PC-3 (cell line): Measurements from ENCODE around the gene POLR3GL. TPM values are rescaled to one million over a fixed set of nuclear protein-coding genes. Genes with fewer than 3 reads are reported as not detected.

Experiments
- ATAC-seq: fragments of 200-7000 bp; cut with Tn5 transposase; 2 replicates; pipeline ENCODE4 v1.9.1; 2020; ENCODE audit warnings: mild to moderate bottlenecking, moderate library complexity
- BruUV-seq: library from RNA; stranded (reverse); fragments of 400-500 nt; replicated peaks from 2 replicates; lab custom pipeline; 2021; lab: Mats Ljungman, UMichigan
- CTCF ChIA-PET: fragments of 300-600 bp; sonication (Branson Sonifier 250); formaldehyde crosslinking; loops from one replicate; lab custom pipeline; 2022; ENCODE audit warnings: antibody characterized with exemption; lab: Charles Lee
- POLR2A ChIA-PET: fragments of 300-600 bp; sonication (Branson Sonifier 250); formaldehyde crosslinking; loops from one replicate; lab custom pipeline; 2022; ENCODE audit warnings: antibody characterized with exemption; ENCODE audit not compliant: unreplicated experiment; lab: Charles Lee
- DNase-seq: peaks from one replicate; pipeline ENCODE4 v3.0.0-alpha.2; 2015
- H2AFZ ChIP-seq: fragments of 300-600 bp; sonication (generic); 2 replicates; pipeline ENCODE4 v1.6.0; 2016; ENCODE audit warnings: antibody characterized with exemption, low read length
- H3F3A ChIP-seq: fragments of 300-600 bp; sonication (generic); one replicate; pipeline ENCODE4 v1.6.0; 2017; ENCODE audit warnings: antibody characterized with exemption, low read length, control low read depth, mild to moderate bottlenecking; ENCODE audit not compliant: unreplicated experiment
- H3K27ac ChIP-seq: fragments of 300-600 bp; sonication (generic); 2 replicates; pipeline ENCODE4 v1.5.1; 2016; ENCODE audit warnings: mild to moderate bottlenecking, low read length
- H3K27me3 ChIP-seq: fragments of 300-600 bp; sonication (generic); 2 replicates; pipeline ENCODE4 v1.6.1; 2016; ENCODE audit warnings: low read length, mixed read lengths
- H3K36me3 ChIP-seq: fragments of 300-600 bp; sonication (generic); 2 replicates; pipeline ENCODE4 v1.6.1; 2016; ENCODE audit warnings: low read depth, mixed run types, low read length, mixed read lengths
- H3K4me1 ChIP-seq: fragments of 300-600 bp; sonication (generic); 2 replicates; pipeline ENCODE4 v1.5.1; 2016; ENCODE audit warnings: low read length; ENCODE audit not compliant: insufficient read depth
- H3K4me2 ChIP-seq: fragments of 300-600 bp; sonication (generic); 2 replicates; pipeline ENCODE4 v1.6.0; 2016; ENCODE audit warnings: low read length
- H3K4me3 ChIP-seq: fragments of 300-600 bp; sonication (generic); 2 replicates; pipeline ENCODE4 v1.5.1; 2016; ENCODE audit warnings: mild to moderate bottlenecking, low read length, mixed read lengths
- H3K79me2 ChIP-seq: fragments of 300-600 bp; sonication (generic); 2 replicates; pipeline ENCODE4 v1.6.1; 2017; ENCODE audit warnings: low read length, mixed read lengths
- H3K9ac ChIP-seq: fragments of 300-600 bp; sonication (generic); 2 replicates; pipeline ENCODE4 v1.6.0; 2016; ENCODE audit warnings: mild to moderate bottlenecking, low read length
- H3K9me2 ChIP-seq: fragments of 300-600 bp; sonication (generic); replicated peaks from 2 replicates; pipeline ENCODE4 v1.6.1; 2016; ENCODE audit warnings: mixed run types, low read length, mixed read lengths
- H3K9me3 ChIP-seq: fragments of 300-600 bp; sonication (generic); 2 replicates; pipeline ENCODE4 v1.6.1; 2016; ENCODE audit warnings: low read length, mixed read lengths
- H4K20me1 ChIP-seq: fragments of 300-600 bp; sonication (generic); 2 replicates; pipeline ENCODE4 v1.6.1; 2016; ENCODE audit warnings: low read length, mixed read lengths
- EZH2 ChIP-seq: fragments of 300-600 bp; sonication (generic); IDR thresholded peaks from one replicate; pipeline ENCODE4 v1.6.1; 2017; ENCODE audit warnings: antibody characterized with exemption, mild to moderate bottlenecking, low read length; ENCODE audit not compliant: unreplicated experiment
- EZH2phosphoT487 ChIP-seq: fragments of 300-600 bp; sonication (generic); IDR thresholded peaks from 2 replicates; pipeline ENCODE4 v1.6.1; 2018; ENCODE audit warnings: mild to moderate bottlenecking, antibody characterized with exemption, low read length, borderline replicate concordance
- intact Hi-C: fragments of 100-400 bp; cut with micrococcal nuclease; formaldehyde crosslinking; loops from 2 replicates; pipeline ENCODE4 v1.9.0; 2023
- total RNA-seq: library from RNA; depleted of rRNA; stranded (reverse); fragments of >200 nt; gene quantifications from 2 replicates; pipeline ENCODE4 v1.2.3, GENCODE V29; 2014
- TF ChIP-seq, protein P1 (sequence below): fragments of 300-600 bp; sonication (generic); conservative IDR thresholded peaks from 2 replicates; pipeline ENCODE4 v1.5.1; 2017; ENCODE audit warnings: antibody characterized with exemption, low read depth, mild to moderate bottlenecking, low read length

POLR3GL gene
- total RNA-seq, 1 experiment from 2014 or later = 8.4 TPM

DNA sequence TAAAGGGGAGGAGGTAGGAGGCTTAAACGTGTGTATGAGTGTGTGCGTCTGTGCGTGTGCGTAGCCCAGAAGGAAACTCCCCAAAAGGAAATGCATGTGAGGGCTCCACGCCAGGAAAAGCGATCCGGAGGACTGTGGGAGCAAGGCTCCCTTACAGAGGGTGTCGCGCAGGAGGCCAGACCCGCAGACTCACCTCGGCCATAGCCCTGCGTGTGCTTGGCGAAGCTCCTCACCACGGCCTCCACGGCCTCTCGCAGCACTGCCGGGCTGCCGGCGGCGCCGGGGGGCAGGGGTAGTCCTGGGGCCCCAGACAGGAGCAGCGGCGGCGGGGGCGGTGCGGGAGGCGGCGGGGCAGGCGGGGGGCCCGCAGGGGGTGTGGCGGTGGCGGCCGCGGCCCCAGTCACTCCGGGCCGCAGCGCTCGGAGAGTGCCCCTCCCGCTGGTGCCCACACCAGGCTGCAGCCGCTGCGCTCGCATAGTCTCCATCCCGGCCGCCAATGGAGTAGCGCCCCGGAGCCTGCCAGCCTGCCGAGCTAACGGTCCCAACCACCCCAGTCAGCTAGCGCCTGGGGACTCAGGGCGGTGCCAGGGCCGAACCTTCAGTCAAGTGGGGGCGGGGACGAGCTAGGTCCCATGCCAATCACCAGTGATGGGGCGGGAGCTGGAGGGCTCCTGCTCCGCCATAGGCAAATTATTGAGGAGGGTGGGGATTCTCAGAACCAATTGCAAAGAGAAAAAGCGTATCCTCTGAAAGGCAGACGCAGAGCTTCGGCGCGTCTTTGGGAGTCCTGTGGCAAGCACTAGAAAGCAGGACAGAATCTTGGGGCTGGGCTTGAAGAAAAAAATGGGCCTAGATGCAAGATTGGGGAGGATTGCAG lies 6.8 kb upstream of the POLR3GL start, which contains the start of gene LIX1L:
TSS of gene LIX1L (minus strand) at position 575 of the 877 bp plus-strand sequence. CDS start at position 485, 90 bp downstream.
- DNase-seq = peak; percentile 99
- Histone ChIP-seq H3K9me3 (no peaks in the 10 kb centered on the region), H3K36me3 (no peaks in the 10 kb centered on the region), H3K9ac (peak within 1 kb of the TSS; percentile 50), H3K27ac (0 out of 2 replicates have a peak within 1 kb of the TSS, but pooled peaks have one; percentile 1), H3K4me1 (peaks cover 43% of the 10 kb centered on the region), H3F3A (no peaks in the 10 kb centered on the region), H3K79me2 (peaks cover 24% of the 10 kb centered on the region), H3K9me2 (no peaks in the 10 kb centered on the region), H3K4me3 (peak within 1 kb of the TSS; percentile 76), H2AFZ (peak within 1 kb of the TSS; percentile 83), H3K4me2 (peak within 1 kb of the TSS; percentile 84), H4K20me1 (no peaks in the 10 kb centered on the region), H3K27me3 (no peaks in the 10 kb centered on the region)
- no TSS peak for BruUV-seq
- peak; percentile 81 for ATAC-seq
- CTCF ChIA-PET = interaction anchor here (0.6 to 1.8 kb wide), 8 partner anchors 20 to 181 kb away, joined by 3 to 10 read pairs (median 4); partner anchors contain the start of genes NUDT17 and RBM8A
- intact Hi-C loops = loop anchor here (1.0 to 5.0 kb wide), 5 partner anchors 17 to 99 kb away; partner anchors contain the start of genes PEX11B, PIAS3 and RBM8A
- POLR2A ChIA-PET = interaction anchor here (0.5 to 1.6 kb wide), 5 partner anchors 18 to 99 kb away, joined by 4 to 12 read pairs (median 5); partner anchors contain the start of genes PEX11B, PIAS3 and RBM8A
- no peak for TF ChIP-seq EZH2
- no peak for TF ChIP-seq EZH2phosphoT487
- TF ChIP-seq, protein P1, sequence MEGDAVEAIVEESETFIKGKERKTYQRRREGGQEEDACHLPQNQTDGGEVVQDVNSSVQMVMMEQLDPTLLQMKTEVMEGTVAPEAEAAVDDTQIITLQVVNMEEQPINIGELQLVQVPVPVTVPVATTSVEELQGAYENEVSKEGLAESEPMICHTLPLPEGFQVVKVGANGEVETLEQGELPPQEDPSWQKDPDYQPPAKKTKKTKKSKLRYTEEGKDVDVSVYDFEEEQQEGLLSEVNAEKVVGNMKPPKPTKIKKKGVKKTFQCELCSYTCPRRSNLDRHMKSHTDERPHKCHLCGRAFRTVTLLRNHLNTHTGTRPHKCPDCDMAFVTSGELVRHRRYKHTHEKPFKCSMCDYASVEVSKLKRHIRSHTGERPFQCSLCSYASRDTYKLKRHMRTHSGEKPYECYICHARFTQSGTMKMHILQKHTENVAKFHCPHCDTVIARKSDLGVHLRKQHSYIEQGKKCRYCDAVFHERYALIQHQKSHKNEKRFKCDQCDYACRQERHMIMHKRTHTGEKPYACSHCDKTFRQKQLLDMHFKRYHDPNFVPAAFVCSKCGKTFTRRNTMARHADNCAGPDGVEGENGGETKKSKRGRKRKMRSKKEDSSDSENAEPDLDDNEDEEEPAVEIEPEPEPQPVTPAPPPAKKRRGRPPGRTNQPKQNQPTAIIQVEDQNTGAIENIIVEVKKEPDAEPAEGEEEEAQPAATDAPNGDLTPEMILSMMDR = no peak

DNA sequence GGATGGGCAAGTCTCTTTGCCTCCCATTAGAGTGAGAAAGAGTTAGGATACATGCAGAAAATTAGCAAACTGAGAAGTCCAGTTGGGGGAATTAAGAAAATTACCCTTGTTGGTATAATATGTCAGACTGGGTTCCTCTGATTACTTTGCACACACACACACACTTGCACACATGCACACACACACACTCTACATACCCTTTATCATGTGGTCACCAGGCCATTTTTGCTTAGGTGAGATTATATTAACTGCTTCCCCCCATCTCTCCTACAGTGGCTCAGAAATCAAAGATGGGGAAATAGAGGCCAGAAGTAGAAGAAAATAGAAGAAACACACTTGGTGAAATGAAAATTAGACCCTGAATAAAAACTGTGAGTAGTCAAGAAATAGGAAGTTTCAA lies 5.8 kb upstream of the POLR3GL start:
- ChIA-PET CTCF (interaction anchor here (1.4 to 1.8 kb wide), 3 partner anchors 31 to 113 kb away, joined by 5 to 10 read pairs (median 6); partner anchors contain the start of genes NUDT17 and RBM8A), POLR2A (interaction anchor here (0.6 to 1.6 kb wide), 3 partner anchors 31 to 100 kb away, joined by 4 to 12 read pairs (median 7); partner anchors contain the start of genes PIAS3 and RBM8A)
- no peak for ATAC-seq
- intact Hi-C loops = loop anchor here (1.0 to 5.0 kb wide), 3 partner anchors 16 to 66 kb away; partner anchors contain the start of gene PEX11B
- H3K9ac ChIP-seq = no peak overlapping the region
- H4K20me1 ChIP-seq = no peaks in the 10 kb centered on the region
- H3K36me3 ChIP-seq = no peaks in the 10 kb centered on the region
- no peak overlapping the region for H3K27ac ChIP-seq
- no peaks in the 10 kb centered on the region for H3K27me3 ChIP-seq
- TF ChIP-seq EZH2phosphoT487 = no peak
- no peak for TF ChIP-seq EZH2
- TF ChIP-seq, protein P1 = no peak
- H3F3A ChIP-seq = no peaks in the 10 kb centered on the region
- H3K4me2 ChIP-seq = peak overlapping the region; percentile 84
- H3K4me1 ChIP-seq = peaks cover 54% of the 10 kb centered on the region
- H3K79me2 ChIP-seq = peaks cover 20% of the 10 kb centered on the region
- no peaks in the 10 kb centered on the region for H3K9me2 ChIP-seq
- peak overlapping the region; percentile 83; the same call in 1 of the 2 replicates for H2AFZ ChIP-seq
- no peak for DNase-seq
- no peak overlapping the region for H3K4me3 ChIP-seq
- no TSS peak for BruUV-seq
- no peaks in the 10 kb centered on the region for H3K9me3 ChIP-seq
